B cell (primary cell): ENCODE measurements around the gene LGI4.

Source experiments
- CTCF ChIP-seq: fragments of 200-600 bp; IDR thresholded peaks from one replicate; pipeline ENCODE4 v1.8.0; 2022; ENCODE audit warnings: antibody characterized with exemption, mild to moderate bottlenecking
- EZH2 ChIP-seq: IDR thresholded peaks from 2 replicates; pipeline ENCODE4 v1.6.1; 2012; ENCODE audit warnings: borderline replicate concordance, low read depth, mild to moderate bottlenecking, moderate library complexity, low read length; ENCODE audit not compliant: insufficient read depth, poor library complexity, severe bottlenecking

- TF ChIP-seq CTCF (no peak), EZH2 (no peak)
Measured at GRCh38 chr19:35150445-35150844, 15.6 kb upstream of the LGI4 start.
